Activated CD4-positive, alpha-beta T cell treated with anti-CD3 and anti-CD28 coated beads, Interleukin-10, Interleukin-2, amounts not matched to agents 100 ng/mL and 50 ng/mL, durations not matched to agents 16 hours and 8 hours (primary cell): ENCODE measurements around the gene C10orf67.

Experiments used
- DNase-seq: peaks from one replicate; pipeline ENCODE4 v3.0.0-alpha.2; 2020

The C10orf67 gene

DNA sequence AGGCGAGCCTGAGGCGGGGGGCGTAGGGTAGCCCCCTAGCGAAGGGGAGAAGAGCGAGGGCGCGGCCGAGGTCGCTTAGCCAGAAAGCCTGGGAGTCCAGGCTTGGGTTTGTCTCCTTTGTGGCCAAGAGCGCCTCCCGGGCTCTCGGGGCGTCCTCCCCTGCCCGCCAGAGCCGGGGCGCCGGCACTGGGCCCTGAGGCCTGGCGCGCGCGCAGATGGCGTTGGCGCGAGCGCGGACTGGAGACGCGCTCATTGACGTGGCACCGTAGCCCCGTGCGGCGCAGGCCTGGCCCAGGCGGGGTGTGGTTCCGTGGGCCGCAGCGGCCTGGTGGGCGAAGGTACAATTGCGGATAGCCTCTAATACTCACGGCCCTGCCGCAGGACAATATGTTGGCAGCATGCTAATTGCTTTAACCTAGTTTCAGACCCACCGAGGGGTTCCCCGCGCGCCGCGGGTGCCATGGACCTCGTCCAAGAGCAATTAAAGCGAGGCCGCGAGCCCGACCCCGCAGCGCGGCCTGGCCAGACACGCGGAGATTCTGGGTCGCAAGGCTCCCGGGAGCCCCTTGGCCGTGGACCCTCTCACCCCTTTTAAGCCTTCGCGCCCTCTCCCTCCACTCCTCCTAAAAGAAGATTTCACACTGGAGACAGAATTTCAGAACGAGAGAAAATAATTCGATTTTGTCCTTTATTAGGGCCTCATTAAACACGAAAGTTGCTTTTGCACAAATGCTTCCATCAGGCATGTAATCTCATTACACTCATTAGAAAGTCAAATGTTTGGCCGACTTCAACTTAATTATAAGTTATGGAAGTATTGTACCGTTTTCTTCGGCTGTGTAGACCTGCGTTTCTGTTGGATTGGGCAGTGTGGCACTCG lies 149.4 kb downstream of the C10orf67 start:
- DNase-seq = no peak

DNA sequence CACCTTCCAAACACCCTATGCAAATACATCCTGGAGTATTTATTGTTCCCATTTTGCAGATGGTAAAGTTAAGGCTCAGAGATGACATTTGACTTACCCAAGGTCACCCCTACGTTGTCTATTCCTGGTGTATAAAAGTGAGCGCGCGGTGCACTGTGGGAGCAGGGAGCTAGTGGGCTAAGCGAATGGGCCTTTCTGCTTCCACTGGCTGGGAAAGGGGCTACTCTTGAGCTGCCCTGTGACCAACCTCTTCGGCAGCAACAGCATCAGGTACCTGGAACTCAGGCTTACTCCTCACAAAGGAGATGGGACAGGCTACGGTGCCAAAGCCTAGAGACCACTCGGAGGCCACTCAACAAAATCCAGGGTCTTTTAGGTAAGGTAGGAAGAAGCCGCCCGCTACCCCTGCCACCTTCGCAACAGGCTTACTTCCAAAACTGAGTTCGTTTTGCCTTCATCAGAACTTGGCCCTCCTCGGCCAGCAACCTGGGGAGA lies 150.1 kb downstream of the C10orf67 start:
- DNase-seq = no peak

DNA sequence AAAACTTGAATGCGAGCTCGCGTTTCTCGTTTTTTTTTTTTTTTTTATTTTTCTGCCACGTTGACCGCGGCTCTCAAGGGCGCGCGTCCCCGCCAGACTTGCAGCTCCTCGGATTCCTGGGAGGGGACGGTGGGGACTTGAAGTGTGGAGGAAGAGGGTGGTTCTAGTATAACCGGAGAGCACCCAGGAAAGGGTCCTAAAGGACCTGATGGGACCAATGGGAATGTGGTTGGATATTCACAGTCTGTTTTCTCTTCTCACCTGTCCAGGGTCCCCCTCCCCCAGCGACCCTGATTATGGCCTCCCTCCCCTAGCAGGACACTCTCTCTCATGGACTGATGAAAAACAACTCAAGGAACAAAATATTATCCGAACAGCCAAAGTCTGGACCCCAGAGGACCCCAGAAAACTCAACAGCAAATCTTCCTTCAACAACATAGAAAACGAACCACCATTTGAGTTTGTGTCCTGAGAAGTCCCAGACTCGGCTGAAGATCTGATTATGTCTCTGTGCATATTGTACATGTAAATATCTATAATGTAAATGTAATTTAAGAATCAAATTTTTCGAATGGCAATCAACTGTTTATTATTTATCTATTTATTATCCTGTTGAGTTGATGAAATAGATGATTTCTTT lies 151.0 kb downstream of the C10orf67 start:
- no peak for DNase-seq

- DNase-seq = no peak
Measured at GRCh38 chr10:23192712-23193434, 151.7 kb downstream of the C10orf67 start.

DNA sequence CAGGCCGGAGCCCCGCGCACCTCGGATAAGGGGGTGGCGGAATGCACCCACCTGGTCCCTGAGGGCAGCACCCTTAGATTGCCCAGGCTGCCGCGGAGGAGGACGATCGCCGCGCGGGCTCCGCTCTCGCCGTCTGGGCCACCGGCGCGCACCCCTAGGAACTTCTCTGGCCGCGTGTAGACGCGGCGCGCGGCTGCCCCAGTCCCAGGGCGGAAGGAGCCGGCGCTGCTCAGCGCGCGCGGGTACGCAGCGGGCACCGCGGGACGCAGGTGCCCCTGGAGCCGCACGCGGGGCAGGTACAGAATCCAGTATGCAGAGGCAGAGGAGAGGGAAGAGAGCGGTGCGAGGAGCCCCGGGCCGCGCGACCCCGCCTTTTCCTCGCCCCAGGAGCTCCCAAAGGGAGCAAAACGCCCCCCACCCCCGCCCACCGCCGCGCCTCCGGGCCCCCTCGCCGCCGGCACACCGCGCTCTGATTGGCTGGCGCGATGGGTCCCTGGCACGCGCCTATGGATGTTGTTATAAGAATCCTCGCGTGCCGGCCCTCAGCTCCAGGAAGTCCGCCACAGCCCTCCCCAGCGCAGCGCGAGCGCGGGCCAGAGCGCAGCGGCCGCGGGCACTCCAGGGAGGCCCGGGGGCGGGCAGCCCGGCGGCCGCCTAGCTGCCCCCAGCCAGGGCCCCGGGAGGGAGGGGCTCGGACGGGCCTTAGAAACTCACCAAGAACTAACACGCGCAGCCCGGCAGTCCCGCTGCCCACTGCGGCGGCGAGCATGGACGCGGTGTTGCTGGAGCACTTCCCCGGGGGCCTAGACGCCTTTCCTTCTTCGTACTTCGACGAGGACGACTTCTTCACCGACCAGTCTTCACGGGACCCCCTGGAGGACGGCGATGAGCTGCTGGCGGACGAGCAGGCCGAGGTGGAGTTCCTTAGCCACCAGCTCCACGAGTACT lies 152.6 kb downstream of the C10orf67 start, which contains the start of gene PTF1A:
PTF1A (plus strand) TSS at position 549 of the 948 bp plus-strand sequence; CDS start at position 768, 219 bp downstream.
- no peak for DNase-seq

GRCh38 chr10:23190872-23191763 lies 153.5 kb downstream of the C10orf67 start:
- DNase-seq = no peak

DNA sequence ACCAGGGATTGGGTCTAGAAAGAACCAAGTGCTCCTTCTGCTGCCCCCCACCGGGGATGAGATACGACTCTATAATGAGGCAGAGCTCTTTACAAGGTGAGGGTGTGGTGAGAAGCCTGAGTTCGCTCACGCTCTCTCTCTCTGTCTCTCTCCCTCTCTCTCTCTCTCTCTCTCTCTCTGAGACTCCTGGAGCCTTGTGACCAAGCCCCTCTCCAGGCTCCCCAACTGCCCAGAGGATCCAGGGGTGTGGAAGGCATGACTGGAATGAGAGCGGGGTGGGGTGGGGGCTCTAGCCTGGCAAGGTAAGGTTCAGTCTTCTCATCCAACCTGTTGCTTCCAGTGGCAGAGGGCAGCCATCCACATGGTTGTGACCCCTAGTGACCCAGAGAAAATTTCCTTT lies 155.6 kb downstream of the C10orf67 start:
- no peak for DNase-seq

DNA sequence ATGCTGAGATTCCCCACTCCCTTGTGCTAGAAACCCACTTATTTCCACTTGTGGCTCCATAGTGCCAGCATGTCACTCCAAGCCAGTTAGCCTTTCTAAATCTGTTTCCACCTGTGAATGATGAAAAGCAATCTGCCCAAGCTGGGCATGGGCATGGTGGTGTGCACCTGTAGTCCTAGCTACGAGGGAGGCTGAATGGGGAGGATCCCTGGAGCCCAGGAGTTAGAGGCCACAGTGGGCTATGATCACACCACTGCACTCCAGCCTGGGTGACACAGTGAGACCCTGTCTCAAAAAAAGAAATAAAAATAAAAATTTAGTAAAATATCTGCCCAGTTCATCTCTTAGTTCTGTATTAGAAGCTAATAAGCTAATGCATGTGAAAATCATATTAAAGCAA lies 157.4 kb downstream of the C10orf67 start:
- DNase-seq = no peak

DNA sequence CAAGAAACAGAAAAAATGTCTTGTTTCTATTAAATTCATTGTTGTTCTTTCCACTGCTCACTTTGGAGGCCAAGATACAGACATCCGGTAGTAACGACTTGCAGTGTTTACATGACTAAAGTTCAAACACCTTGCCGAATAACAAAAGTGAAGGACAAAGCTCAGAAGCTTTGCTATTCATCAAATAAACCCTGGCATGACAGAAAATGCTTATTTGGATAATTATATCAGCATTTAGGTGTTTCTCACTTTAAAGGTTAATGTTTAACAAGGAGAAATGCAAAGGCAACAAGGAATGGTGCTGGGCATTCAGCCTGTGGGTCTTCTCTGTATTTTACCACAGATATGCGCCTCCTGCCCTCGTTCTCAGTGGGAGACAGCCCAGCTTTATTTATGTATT lies 157.9 kb downstream of the C10orf67 start:
- DNase-seq = no peak

DNA sequence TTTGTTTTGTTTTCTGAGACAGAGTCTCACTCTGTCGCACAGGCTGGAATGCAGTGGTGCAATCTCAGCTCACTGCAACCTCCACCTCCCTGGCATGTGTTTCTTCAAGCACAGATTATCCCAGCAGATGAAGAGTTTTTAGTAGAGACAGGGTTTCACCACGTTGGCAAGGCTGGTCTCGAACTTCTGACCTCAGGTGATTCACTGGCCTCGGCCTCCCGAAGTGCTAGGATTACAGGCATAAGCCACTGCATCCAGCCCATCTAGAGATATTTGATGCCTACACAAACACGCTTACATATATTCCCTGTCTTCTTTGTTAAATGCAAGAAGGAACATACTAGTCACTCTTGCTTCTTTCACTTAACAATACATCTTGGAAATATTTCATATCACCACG lies 158.4 kb downstream of the C10orf67 start:
- no peak for DNase-seq

DNA sequence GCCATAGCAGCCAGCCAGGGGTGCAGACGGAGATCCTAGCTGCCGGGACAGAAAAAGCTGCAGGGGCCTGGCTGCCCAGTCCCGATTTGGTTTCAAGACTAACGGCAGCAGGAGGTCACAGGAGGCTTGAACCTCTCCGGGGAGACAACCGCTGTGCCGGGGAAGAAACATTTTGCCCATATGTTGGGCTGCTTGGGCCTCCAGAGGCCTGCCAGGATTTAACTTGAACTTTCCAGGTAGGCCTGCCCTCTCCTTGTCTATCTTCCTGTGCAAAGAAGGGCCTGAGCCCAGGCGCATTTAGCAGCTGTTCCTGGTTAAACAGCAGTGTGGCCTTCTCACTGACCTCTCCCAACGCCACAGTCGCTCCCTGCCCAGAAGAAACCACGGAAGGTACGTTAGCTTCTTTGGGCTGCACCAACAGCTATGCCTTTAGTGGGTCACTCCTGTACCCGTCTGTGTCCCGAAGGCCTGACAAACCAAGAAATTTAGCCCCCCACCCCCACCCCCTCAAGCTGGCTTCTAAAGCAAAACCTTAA lies 169.6 kb downstream of the C10orf67 start:
- no peak for DNase-seq

GRCh38 chr10:23174074-23174976 lies 170.3 kb downstream of the C10orf67 start:
- DNase-seq = no peak

DNA sequence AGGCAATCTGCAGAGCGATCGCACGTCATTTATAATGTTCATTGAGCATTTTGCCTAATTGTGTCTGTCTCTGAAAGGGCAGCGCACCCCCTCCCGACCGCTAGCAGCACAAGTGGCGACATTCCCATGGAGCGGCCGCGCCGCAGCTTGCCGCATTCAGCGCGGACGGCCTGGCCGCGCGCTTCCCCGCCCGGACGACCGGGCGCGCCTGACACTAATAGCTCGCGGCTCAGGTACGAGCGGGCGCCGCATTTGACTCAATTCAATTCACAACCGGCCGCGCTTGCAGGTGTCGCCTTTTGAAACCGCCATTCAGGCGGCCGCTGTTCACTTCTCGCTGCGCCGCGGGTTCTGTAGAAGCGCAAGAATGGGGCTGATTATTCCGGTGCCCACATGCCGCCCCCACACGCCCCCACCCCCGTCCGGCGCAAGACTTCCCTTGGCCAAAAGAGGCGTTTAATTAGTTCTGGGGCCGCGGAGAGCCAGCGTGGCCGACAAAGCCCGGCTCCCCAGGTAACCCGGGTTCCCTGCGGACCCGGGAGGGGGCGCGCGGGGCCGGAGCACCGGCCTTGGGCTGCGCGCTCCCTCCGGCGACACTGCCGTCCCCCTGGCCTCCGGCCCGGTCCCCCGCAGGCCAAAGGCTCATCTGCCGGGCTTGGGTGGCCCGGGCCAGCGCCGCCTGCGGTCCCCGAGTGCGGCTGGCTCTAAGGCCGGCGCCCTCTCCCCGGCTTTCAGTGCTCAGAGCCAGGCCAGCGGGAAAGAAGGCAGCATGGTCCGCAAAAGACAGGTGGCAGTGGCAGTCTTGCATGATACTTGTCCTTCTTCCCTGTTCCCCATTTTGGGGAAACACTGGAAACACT lies 171.2 kb downstream of the C10orf67 start:
- no peak for DNase-seq

DNA sequence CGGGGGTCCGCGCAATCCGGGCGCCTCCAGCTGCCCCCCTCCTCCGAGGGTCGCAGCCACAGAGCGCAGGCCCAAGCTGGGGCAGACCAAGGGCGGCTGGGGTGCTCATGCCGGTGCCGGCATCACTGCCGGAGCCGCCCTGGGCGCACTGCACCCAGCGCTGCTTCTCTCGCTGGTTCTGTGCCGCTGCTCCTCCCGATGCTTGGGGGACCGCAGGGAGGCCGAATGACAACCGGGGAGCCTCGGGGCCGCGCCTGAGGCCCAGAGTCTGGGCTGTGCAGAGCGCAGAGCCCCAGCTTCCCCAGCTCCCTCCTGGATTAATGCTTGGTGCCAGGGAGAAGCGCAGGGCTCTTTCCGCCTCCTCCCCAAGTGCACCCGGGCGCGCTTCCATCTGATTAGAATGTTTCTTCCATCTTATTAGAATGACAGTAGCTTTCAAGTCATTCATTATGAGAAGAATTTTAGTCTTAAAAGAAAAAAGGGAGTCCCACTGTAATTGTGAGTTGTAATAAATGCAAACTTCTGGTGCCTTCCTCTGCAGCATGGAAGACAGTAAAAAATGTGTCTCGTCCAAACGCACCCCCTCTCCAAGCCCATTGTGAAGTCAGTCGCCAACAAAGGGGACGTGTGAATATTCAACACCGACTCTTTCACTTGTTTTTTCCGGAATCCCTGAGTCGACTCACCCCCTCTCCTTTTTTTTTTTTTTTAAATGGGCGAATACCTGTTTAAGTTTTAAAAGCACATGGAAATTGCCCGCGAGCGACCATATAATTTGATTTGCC lies 172.0 kb downstream of the C10orf67 start:
- no peak for DNase-seq

DNA sequence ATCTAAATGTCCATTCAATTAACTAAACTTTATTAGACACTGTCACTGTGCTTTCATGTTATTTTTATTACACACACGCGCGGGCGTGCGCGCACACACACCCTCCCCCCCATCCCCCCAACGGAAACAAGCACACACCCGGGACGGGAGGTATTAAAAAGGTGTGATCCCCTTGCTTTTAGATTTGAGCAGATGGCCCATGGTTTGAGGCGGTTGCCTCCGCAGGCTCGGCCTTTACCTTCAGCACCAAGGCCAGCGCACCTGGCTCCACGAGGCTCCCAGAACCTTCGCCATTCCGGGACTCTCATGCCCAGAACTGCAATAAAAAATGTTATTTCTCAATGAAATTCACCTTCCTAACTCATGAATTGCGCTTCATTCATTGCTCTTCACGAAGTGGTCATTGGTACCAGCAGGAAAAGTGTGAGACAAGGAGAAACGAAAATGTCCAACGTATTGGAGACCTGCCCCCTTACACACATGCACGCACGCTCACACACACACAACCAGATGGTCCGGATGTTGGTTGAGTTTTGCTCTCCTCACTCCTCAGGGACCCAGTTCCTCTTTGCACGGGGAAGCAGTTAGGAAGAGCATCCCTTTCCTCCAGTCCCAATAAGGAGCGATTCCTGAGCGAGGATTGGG lies 173.2 kb downstream of the C10orf67 start:
- no peak for DNase-seq

DNA sequence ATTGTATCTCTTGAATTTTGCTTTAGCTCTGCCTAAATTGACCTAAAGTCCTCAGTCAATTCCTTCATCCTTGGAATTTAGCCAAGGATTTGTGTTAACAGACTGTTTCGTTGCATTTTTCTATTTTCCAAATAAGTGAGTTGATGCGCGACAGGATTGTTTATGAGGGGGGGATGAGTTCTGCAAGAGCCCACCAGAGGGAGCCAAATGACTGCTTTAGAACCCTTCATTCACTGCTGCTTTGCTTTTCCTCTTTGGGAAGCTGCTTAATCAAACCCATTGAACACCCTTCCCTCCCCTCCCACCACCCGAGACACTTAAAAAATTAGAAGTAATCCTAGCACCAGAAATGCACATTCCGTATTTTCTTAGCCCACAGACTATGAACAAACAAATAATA lies 186.2 kb downstream of the C10orf67 start:
- peak; percentile 51 for DNase-seq

DNA sequence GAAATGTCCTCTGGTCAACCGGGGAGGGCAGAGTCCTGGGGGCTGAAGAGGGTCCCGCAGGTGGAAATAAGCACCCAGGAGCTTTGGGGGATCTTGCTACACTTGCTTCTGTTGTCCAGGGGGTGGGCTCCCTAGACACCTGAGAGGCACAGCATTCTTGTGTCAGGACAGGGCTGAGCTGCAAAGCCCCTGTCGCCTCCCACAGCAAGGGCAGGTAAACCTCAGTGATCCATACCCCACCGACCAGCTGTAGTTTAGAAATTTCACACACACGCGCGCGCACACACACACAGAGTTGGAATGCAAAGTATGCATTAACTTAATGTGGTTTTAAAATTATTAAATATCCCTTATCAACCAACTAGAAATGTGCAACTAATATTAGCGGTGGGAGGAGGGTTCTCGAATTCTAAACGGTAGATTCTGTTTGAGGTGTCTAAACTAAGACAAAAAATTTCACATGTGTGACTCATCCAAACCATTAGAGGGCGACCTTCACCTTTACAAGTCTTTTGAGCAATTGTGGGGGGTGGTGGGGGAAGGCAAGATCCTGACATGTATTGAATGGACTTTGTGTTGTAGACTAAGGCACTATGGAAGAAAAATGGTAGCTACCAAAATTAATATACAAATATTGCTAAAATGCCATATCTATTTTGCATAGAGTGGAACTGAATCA lies 186.8 kb downstream of the C10orf67 start:
- peak; percentile 38 for DNase-seq
